GM23248 (cell line): ENCODE measurements around the gene PPP3R2. TPM values are rescaled to one million over a fixed set of nuclear protein-coding genes. Genes with fewer than 3 reads are reported as not detected.

Source experiments
- DNase-seq: peaks from one replicate; pipeline ENCODE4 v3.0.0-alpha.2; 2015
- H2AFZ ChIP-seq: fragments of 200-600 bp; sonication (generic); 2 replicates; pipeline ENCODE4 v1.6.1; 2016; ENCODE audit warnings: antibody characterized with exemption
- H3F3A ChIP-seq: fragments of 200-600 bp; sonication (generic); 2 replicates; pipeline ENCODE4 v1.6.1; 2016; ENCODE audit warnings: mild to moderate bottlenecking, antibody characterized with exemption, mixed run types; ENCODE audit not compliant: insufficient read depth
- H3K27ac ChIP-seq: fragments of 200-600 bp; sonication (generic); 2 replicates; pipeline ENCODE4 v1.5.1; 2016; ENCODE audit warnings: mild to moderate bottlenecking
- H3K27me3 ChIP-seq: fragments of 200-600 bp; sonication (generic); replicated peaks from 2 replicates; pipeline ENCODE4 v1.6.1; 2016; ENCODE audit warnings: mild to moderate bottlenecking; ENCODE audit not compliant: insufficient read depth
- H3K36me3 ChIP-seq: fragments of 200-600 bp; sonication (generic); 2 replicates; pipeline ENCODE4 v1.6.1; 2016; ENCODE audit warnings: low read depth, mild to moderate bottlenecking
- H3K4me1 ChIP-seq: fragments of 200-600 bp; sonication (generic); 2 replicates; pipeline ENCODE4 v1.6.1; 2016; ENCODE audit warnings: mild to moderate bottlenecking; ENCODE audit not compliant: insufficient read depth
- H3K4me2 ChIP-seq: fragments of 200-600 bp; sonication (generic); one replicate; pipeline ENCODE4 v1.6.1; 2016; ENCODE audit warnings: mild to moderate bottlenecking; ENCODE audit not compliant: unreplicated experiment
- H3K4me3 ChIP-seq: fragments of 200-600 bp; sonication (generic); 2 replicates; pipeline ENCODE4 v1.5.1; 2016; ENCODE audit warnings: mild to moderate bottlenecking
- H3K79me2 ChIP-seq: fragments of 200-600 bp; sonication (generic); 2 replicates; pipeline ENCODE4 v1.6.1; 2016; ENCODE audit warnings: mild to moderate bottlenecking; ENCODE audit not compliant: insufficient read depth
- H3K9ac ChIP-seq: fragments of 200-600 bp; sonication (generic); 2 replicates; pipeline ENCODE4 v1.6.1; 2016; ENCODE audit warnings: mild to moderate bottlenecking
- H3K9me2 ChIP-seq: fragments of 200-600 bp; sonication (generic); 2 replicates; pipeline ENCODE4 v1.6.1; 2016; ENCODE audit warnings: mixed run types, mild to moderate bottlenecking, moderate library complexity; ENCODE audit not compliant: insufficient read depth
- H3K9me3 ChIP-seq: fragments of 200-600 bp; sonication (generic); one replicate; pipeline ENCODE4 v1.6.1; 2017; ENCODE audit warnings: low read depth
- H4K20me1 ChIP-seq: fragments of 200-600 bp; sonication (generic); 2 replicates; pipeline ENCODE4 v1.6.0; 2016; ENCODE audit not compliant: insufficient read depth
- EZH2 ChIP-seq: fragments of 200-600 bp; sonication (generic); IDR thresholded peaks from 2 replicates; pipeline ENCODE4 v1.6.1; 2018; ENCODE audit warnings: antibody characterized with exemption, mild to moderate bottlenecking; ENCODE audit not compliant: insufficient read depth, poor library complexity, severe bottlenecking
- EZH2phosphoT487 ChIP-seq: fragments of 200-600 bp; sonication (generic); IDR thresholded peaks from 2 replicates; pipeline ENCODE4 v1.6.1; 2018; ENCODE audit warnings: antibody characterized with exemption, moderate library complexity, mild to moderate bottlenecking, low read depth; ENCODE audit not compliant: insufficient read depth
- WGBS, 2 experiments: methylation state at CpG; one replicate each; pipeline ENCODE4 v1.1.6; 2015 to 2017; ENCODE audit warnings: low lambda C conversion rate in 2 of 2, low coverage in 1 of 2; ENCODE audit errors: missing lambda C conversion rate in 2 of 2; 5-methylcytosine and 5-hydroxymethylcytosine counted together
- in situ Hi-C: fragments of 300-500 bp; cut with MboI; formaldehyde crosslinking; loops from 2 replicates; pipeline ENCODE4 v1.15.0; 2020
- polyA plus RNA-seq: library from polyadenylated mRNA; unstranded; fragments of >200 nt; fragmentation: Nextera tagmentation; extraction: Ambion mirVana; gene quantifications from 2 replicates; pipeline ENCODE4 v1.2.1, GENCODE V29; 2016
- total RNA-seq: library from RNA; depleted of rRNA; stranded (reverse); fragments of >200 nt; shearing (Covaris generic); gene quantifications from 2 replicates; pipeline ENCODE4 v1.2.3, GENCODE V29; 2014; rRNA removed

Gene PPP3R2
- total and polyA plus RNA-seq, 2 experiments from 2014 or later: not detected

DNA sequence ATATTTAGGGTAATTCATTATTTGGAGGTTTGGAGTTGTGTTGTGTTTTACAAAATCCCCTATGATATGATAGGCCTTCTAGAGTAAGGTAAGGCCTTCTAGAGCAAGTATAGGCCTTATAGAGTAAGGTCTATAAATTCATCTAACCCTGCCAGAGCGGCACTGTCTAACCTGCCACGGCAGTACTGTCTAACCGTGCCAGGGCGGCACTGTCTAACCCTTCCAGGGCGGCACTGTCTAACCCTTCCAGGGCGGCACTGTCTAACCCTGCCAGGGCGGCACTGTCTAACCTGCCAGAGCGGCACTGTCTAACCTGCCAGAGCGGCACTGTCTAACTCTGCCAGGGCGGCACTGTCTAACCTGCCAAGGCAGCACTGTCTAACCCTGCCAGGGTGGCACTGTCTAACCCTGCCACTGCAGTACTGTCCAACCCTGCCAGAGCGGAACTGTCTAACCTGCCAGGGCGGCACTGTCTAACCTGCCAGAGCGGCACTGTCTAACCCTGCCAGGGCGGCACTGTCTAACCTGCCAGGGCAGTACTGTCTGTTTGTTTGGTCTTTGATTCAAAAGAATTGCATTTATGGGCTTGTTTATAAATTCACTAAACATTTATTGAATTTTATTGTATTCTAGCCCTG lies 51.6 kb downstream of the PPP3R2 start:
- H3K9me2 ChIP-seq: no peaks in the 10 kb centered on the region
- TF ChIP-seq EZH2 (no peak), EZH2phosphoT487 (no peak)
- H3K9me3 ChIP-seq: no peaks in the 10 kb centered on the region
- no peaks in the 10 kb centered on the region for H3F3A ChIP-seq
- no peaks in the 10 kb centered on the region for H3K4me1 ChIP-seq
- 96 to 99% methylated on average over 10 to 14 of the region's 14 CpGs for WGBS, 2 experiments
- peaks cover 12% of the 10 kb centered on the region for H3K79me2 ChIP-seq
- H4K20me1 ChIP-seq: no peaks in the 10 kb centered on the region
- H3K36me3 ChIP-seq: peaks cover 35% of the 10 kb centered on the region
- no peak overlapping the region for H3K4me2 ChIP-seq
- no peak overlapping the region for H3K27ac ChIP-seq
- no peak for DNase-seq
- no peak overlapping the region for H3K9ac ChIP-seq
- H2AFZ ChIP-seq: no peak overlapping the region
- no peak overlapping the region for H3K4me3 ChIP-seq
- in situ Hi-C loops: no loop called here
- H3K27me3 ChIP-seq: no peaks in the 10 kb centered on the region

Other genes starting within 250 kb of the PPP3R2 start
- not detected in 2 replicates for gene BAAT, start 210.0 kb downstream of the PPP3R2 start, total RNA-seq
- 0.19 TPM in 1 of 2 replicates, not detected in the other for gene BAAT, start 210.0 kb downstream of the PPP3R2 start, polyA plus RNA-seq
- 5.8 and 11.5 TPM in 2 replicates for gene MRPL50, start 196.4 kb downstream of the PPP3R2 start, total RNA-seq
- 18.0 and 19.3 TPM in 2 replicates for gene MRPL50, start 196.4 kb downstream of the PPP3R2 start, polyA plus RNA-seq
- gene ZNF189, start 196.1 kb downstream of the PPP3R2 start, total RNA-seq: 10.2 and 16.6 TPM in 2 replicates
- 7.0 and 7.1 TPM in 2 replicates for gene ZNF189, start 196.1 kb downstream of the PPP3R2 start, polyA plus RNA-seq
- not detected in 2 replicates for gene ALDOB, start 159.2 kb downstream of the PPP3R2 start, total RNA-seq
- 0.08 TPM in 1 of 2 replicates, not detected in the other for gene ALDOB, start 159.2 kb downstream of the PPP3R2 start, polyA plus RNA-seq
- gene RNF20, start 61.1 kb downstream of the PPP3R2 start, total RNA-seq: 23.9 and 26.3 TPM in 2 replicates
- 29.5 and 34.3 TPM in 2 replicates for gene RNF20, start 61.1 kb downstream of the PPP3R2 start, polyA plus RNA-seq
- gene GRIN3A, start 143.7 kb upstream of the PPP3R2 start, total RNA-seq: not detected in 2 replicates
- not detected in 2 replicates for gene GRIN3A, start 143.7 kb upstream of the PPP3R2 start, polyA plus RNA-seq